ENCODE measurements around the gene AURKA.
"Not testable (repeated sequence)": the region's sequence is repeated elsewhere in the genome, so short reads cannot be mapped to it uniquely, and the experiment has no call there.

The AURKA gene

GRCh38 chr20:56390396-56390795 is 1.6 kb downstream of the AURKA start:
- DNase-seq (ENCODE audit: low read depth), result not testable (repeated sequence)

- DNase-seq (ENCODE audit: low read depth), result no peak
Observed at GRCh38 chr20:56389807-56390206, 2.2 kb downstream of the AURKA start.

GRCh38 chr20:56388882-56389281 is 3.1 kb downstream of the AURKA start:
- DNase-seq (ENCODE audit: low read depth), result no peak

- no peak for DNase-seq (ENCODE audit: low read depth)
Observed at GRCh38 chr20:56386219-56386618, 5.8 kb downstream of the AURKA start.

- no peak for DNase-seq (ENCODE audit: low read depth)
Observed at GRCh38 chr20:56385130-56385529, 6.9 kb downstream of the AURKA start.

- DNase-seq (ENCODE audit: low read depth), result no peak
Observed at GRCh38 chr20:56383334-56383733, 8.7 kb downstream of the AURKA start.

- DNase-seq (ENCODE audit: low read depth), result no peak
Observed at GRCh38 chr20:56382696-56383095, 9.3 kb downstream of the AURKA start.

GRCh38 chr20:56381501-56381900 is 10.5 kb downstream of the AURKA start:
- DNase-seq (ENCODE audit: low read depth), result no peak

- no peak for DNase-seq (ENCODE audit: low read depth)
Observed at GRCh38 chr20:56380375-56380774, 11.6 kb downstream of the AURKA start.

- no peak for DNase-seq (ENCODE audit: low read depth)
Observed at GRCh38 chr20:56378386-56378785, 13.6 kb downstream of the AURKA start.

- DNase-seq (ENCODE audit: low read depth), result no peak
Observed at GRCh38 chr20:56376331-56376730, 15.7 kb downstream of the AURKA start.

GRCh38 chr20:56373942-56374341 is 18.1 kb downstream of the AURKA start:
- DNase-seq (ENCODE audit: low read depth), result no peak

GRCh38 chr20:56372850-56373249 is 19.2 kb downstream of the AURKA start:
- no peak for DNase-seq (ENCODE audit: low read depth)

GRCh38 chr20:56371977-56372376 is 20.0 kb downstream of the AURKA start:
- DNase-seq (ENCODE audit: low read depth), result no peak

GRCh38 chr20:56369179-56369578 is 22.8 kb downstream of the AURKA start:
- DNase-seq (ENCODE audit: low read depth), result no peak

GRCh38 chr20:56368351-56369134 is 23.5 kb downstream of the AURKA start:
- no peak for DNase-seq (ENCODE audit: low read depth)

GRCh38 chr20:56363491-56363890 is 28.5 kb downstream of the AURKA start:
- no peak for DNase-seq (ENCODE audit: low read depth)

- DNase-seq (ENCODE audit: low read depth), result no peak
Observed at GRCh38 chr20:56362833-56363413, 29.1 kb downstream of the AURKA start.

GRCh38 chr20:56361900-56362299 is 30.1 kb downstream of the AURKA start:
- DNase-seq (ENCODE audit: low read depth), result no peak

GRCh38 chr20:56360908-56361205 is 31.2 kb downstream of the AURKA start:
- DNase-seq (ENCODE audit: low read depth), result no peak

- DNase-seq (ENCODE audit: low read depth), result no peak
Observed at GRCh38 chr20:56360133-56360907, 31.7 kb downstream of the AURKA start.

GRCh38 chr20:56359212-56360132 is 32.5 kb downstream of the AURKA start:
- DNase-seq (ENCODE audit: low read depth), result no peak

All from activated T-helper 9 cell treated with anti-CD3 and anti-CD28 coated beads, Interleukin-2, amount 50 U/mL, for 16 hours (primary cell).